DOHH2 (cell line): ENCODE results near the gene FOLR2.

Source experiments
- CTCF ChIP-seq: fragments of 200-600 bp; sonication (generic); IDR thresholded peaks from one replicate; pipeline ENCODE4 v1.5.1; 2014; ENCODE audit warnings: antibody characterized with exemption, mild to moderate bottlenecking, low read depth, low read length; ENCODE audit not compliant: poor library complexity, severe bottlenecking
- EZH2phosphoT487 ChIP-seq: fragments of 200-600 bp; sonication (generic); IDR thresholded peaks from 2 replicates; pipeline ENCODE4 v1.6.1; 2017; ENCODE audit warnings: borderline replicate concordance, mild to moderate bottlenecking, antibody characterized with exemption, low read length, moderate library complexity, mixed read lengths

GRCh38 chr11:72231396-72232259, 15.0 kb downstream of the FOLR2 start:
- TF ChIP-seq EZH2phosphoT487, result no peak
- TF ChIP-seq CTCF, result no peak
